Neuron (in vitro differentiated cells): Measurements from ENCODE around the gene IRF9.
A peak's percentile ranks its signal among the peaks of the same experiment; 100 is the strongest.

ENCODE experiments used
- H2AFZ ChIP-seq: one replicate; pipeline ENCODE4 v1.6.1; 2013; ENCODE audit warnings: low read depth, mild to moderate bottlenecking, inconsistent platforms, low read length, moderate library complexity
- H3K27me3 ChIP-seq: one replicate; pipeline ENCODE4 v1.6.1; 2013; ENCODE audit warnings: low read length; ENCODE audit not compliant: insufficient read depth
- H3K36me3 ChIP-seq: one replicate; pipeline ENCODE4 v1.6.1; 2013; ENCODE audit warnings: low read length; ENCODE audit not compliant: insufficient read depth
- H3K4me1 ChIP-seq: one replicate; pipeline ENCODE4 v1.6.1; 2013; ENCODE audit warnings: low read length; ENCODE audit not compliant: insufficient read depth
- H3K4me3 ChIP-seq: 2 replicates; pipeline ENCODE4 v1.5.1; 2013; ENCODE audit warnings: mild to moderate bottlenecking, low read length, moderate library complexity
- H3K9me3 ChIP-seq: one replicate; pipeline ENCODE4 v1.6.1; 2013; ENCODE audit warnings: low read length

Gene IRF9

GRCh38 chr14:24204163-24205146, 43.4 kb downstream of the IRF9 start:
- H3K9me3 ChIP-seq: peaks cover 4% of the 10 kb centered on the region
- no peak overlapping the region for H2AFZ ChIP-seq
- H3K4me3 ChIP-seq: no peak overlapping the region
- peaks cover 56% of the 10 kb centered on the region for H3K36me3 ChIP-seq
- no peaks in the 10 kb centered on the region for H3K4me1 ChIP-seq
- H3K27me3 ChIP-seq: no peaks in the 10 kb centered on the region

GRCh38 chr14:24206260-24207103, 45.4 kb downstream of the IRF9 start:
- Histone ChIP-seq H2AFZ (no peak overlapping the region), H3K27me3 (no peaks in the 10 kb centered on the region), H3K36me3 (peaks cover 69% of the 10 kb centered on the region), H3K4me1 (no peaks in the 10 kb centered on the region), H3K4me3 (no peak overlapping the region), H3K9me3 (peaks cover 3% of the 10 kb centered on the region)

DNA sequence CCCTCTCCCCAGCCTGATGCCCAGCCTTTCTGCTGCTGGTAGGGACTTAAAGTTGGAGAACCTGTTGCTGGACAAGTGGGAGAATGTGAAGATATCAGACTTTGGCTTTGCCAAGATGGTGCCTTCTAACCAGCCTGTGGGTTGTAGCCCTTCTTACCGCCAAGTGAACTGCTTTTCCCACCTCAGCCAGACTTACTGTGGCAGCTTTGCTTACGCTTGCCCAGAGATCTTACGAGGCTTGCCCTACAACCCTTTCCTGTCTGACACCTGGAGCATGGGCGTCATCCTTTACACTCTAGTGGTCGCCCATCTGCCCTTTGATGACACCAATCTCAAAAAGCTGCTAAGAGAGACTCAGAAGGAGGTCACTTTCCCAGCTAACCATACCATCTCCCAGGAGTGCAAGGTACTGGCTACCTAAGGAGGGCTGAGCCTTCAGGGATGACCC, 46.1 kb downstream of the IRF9 start:
- no peak overlapping the region for H2AFZ ChIP-seq
- H3K36me3 ChIP-seq: peaks cover 70% of the 10 kb centered on the region
- H3K9me3 ChIP-seq: no peaks in the 10 kb centered on the region
- H3K4me3 ChIP-seq: no peak overlapping the region
- no peaks in the 10 kb centered on the region for H3K4me1 ChIP-seq
- H3K27me3 ChIP-seq: no peaks in the 10 kb centered on the region

GRCh38 chr14:24207625-24208024, 46.6 kb downstream of the IRF9 start:
- H2AFZ ChIP-seq: no peak overlapping the region
- H3K27me3 ChIP-seq: no peaks in the 10 kb centered on the region
- peaks cover 70% of the 10 kb centered on the region for H3K36me3 ChIP-seq
- H3K4me1 ChIP-seq: peaks cover 4% of the 10 kb centered on the region
- H3K9me3 ChIP-seq: no peaks in the 10 kb centered on the region
- H3K4me3 ChIP-seq: no peak overlapping the region

DNA sequence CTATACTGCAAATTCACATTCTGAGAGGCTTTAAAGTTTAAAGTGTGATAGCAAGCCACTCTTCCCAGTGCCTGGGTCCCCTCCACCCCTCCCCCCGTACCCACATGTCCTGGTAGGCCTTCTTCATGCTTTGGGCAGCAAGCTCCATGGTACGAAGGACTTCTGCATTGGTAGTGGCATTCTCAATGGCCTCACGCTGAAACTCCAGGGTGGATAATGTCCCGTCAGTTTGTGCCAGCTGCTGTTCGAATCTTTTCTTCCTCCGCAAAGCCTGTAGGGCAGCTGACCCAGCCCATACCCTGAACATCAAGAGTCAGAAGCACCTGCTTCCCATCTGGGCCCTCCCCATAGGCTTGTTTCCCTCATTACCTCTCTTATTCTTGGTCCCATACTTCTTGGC, 50.2 kb downstream of the IRF9 start:
- H3K4me1 ChIP-seq: peaks cover 18% of the 10 kb centered on the region
- H3K36me3 ChIP-seq: peaks cover 47% of the 10 kb centered on the region
- no peak overlapping the region for H2AFZ ChIP-seq
- no peak overlapping the region for H3K4me3 ChIP-seq
- no peaks in the 10 kb centered on the region for H3K27me3 ChIP-seq
- no peaks in the 10 kb centered on the region for H3K9me3 ChIP-seq

DNA sequence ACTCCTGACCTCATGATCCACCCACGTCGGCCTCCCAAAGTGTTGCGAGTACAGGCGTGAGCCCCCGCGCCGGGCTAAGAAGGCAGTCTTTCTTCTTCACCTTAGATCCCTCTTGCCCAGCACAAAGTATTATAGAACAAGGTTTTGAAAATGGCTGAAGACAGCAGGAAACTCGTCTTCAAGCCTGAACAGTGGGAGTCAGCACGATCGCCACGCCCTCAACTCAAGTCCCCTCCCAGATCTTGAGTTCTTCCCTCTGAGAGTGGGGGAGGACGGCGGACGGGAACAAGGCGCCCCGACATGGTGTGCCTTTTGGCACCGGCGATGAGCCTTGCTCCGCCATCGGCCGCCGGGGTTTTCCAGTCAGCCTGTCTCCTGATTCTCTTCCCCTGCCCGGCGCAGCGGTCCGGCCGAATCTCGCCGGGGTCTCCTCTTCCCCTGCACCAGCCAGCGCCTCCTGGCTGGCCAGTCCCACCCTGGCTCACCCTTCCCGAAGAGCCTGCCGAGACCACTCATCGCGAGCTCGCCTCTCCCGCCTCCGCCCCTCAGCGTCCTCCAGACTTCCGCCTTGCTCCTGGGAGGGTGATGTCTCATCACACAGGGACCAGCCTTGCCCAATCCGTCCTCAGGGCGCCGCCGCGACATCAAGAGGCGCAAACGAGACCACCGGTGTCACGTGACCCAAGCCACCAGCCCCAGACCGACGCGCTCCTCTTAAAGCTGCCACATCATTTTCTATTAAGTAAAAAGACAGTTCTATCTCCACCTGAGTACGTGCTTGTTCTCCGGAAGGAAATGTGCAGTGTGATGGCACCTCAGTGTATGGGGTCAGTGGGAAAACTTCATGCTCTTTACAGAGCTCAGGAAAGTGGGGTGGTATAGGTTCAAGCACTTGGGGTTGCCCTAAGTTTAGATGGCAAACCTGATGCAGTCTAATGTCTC, 52.1 kb downstream of the IRF9 start, which contains the start of gene CHMP4A:
CHMP4A (minus strand) TSS at position 565 of the 942 bp plus-strand sequence; CDS start at position 516, 49 bp downstream.
- peaks cover 35% of the 10 kb centered on the region for H3K36me3 ChIP-seq
- H2AFZ ChIP-seq: peak within 1 kb of the TSS; percentile 21
- H3K9me3 ChIP-seq: no peaks in the 10 kb centered on the region
- H3K27me3 ChIP-seq: no peaks in the 10 kb centered on the region
- H3K4me3 ChIP-seq: peak within 1 kb of the TSS; percentile 78
- peaks cover 20% of the 10 kb centered on the region for H3K4me1 ChIP-seq

DNA sequence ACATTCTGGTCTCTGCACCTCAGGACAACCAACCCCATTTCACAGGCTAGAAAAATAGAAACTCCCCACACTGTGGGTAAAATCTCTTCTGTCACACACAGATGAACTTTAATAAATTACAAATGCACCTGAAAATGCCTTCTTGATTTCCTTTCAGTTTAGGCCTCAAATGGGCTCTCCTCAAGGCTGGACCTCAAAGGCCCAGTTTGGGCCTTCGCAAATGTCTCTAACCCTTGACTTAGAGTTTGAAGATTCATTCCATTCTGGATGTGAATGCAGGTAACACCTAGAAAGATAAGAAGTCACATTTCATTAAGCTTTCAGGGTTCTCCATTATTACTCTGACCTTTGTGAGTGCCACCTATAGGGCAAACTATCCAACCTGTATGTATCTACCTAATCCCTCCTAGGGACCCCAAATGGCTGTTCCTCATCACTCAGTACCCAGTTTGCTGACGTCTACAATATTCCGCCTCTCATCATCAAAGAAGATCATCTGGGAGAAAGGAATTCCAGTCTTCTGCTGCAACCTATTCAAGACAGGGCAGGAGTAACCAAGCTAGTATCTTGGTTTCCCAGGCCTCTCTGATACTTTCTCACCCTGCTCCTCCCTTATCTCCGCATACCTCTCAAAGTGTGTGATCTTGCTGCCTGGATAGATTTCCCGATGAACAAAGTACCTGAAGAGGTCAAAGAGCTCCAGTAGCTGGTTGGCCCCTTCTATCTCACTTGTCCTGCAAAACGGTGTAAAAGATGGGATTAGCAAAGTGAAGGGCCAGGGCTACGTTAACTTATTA, 53.0 kb downstream of the IRF9 start:
- peaks cover 30% of the 10 kb centered on the region for H3K36me3 ChIP-seq
- no peaks in the 10 kb centered on the region for H3K9me3 ChIP-seq
- peaks cover 20% of the 10 kb centered on the region for H3K4me1 ChIP-seq
- H2AFZ ChIP-seq: no peak overlapping the region
- H3K4me3 ChIP-seq: peak overlapping the region; percentile 78
- no peaks in the 10 kb centered on the region for H3K27me3 ChIP-seq

DNA sequence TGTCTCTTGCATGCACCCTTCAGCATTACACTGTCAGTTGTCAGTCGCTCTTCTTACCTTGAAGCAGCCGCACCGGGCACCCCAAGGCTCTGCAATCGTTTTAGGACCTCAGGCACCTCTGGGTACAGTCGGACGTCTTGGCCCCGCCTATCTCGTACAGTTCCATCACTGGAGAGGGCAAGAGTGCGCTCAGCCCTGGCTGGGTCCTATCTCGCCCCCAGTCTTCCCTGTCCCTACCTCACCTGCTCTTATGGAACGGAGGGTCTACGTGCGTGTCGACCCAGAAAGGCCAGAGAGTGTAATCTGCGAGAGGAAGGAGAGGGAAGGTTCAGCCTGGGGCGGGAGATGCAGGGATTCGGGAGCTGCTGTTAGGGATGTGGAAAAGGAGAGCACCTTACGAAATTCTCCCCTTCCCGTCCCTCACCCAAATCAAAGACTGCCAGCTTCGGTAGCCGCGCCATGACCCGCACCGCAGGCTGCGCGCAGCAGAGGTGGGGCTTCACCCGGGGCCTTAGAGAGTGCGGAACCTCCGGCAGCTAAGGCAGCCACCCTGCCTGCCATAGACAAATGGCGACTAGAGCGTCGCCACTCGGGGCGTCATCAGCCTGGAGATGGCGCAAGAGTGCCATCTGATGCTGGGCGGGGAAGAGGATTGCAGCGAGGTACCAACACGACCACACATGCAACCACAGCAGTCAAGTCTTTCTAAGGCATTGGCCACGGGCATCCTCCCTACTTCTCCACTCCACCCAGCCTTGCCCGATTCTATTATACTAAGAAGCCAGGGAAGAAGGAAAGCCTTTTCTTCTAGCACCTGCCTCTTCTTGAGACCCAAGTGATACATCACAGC, 54.7 kb downstream of the IRF9 start, which contains the start of gene MDP1:
MDP1 (minus strand) TSS at position 572 of the 850 bp plus-strand sequence; CDS start at position 461, 111 bp downstream.
- Histone ChIP-seq H3K4me1 (peaks cover 20% of the 10 kb centered on the region), H3K27me3 (no peaks in the 10 kb centered on the region), H2AFZ (peak within 1 kb of the TSS; percentile 7), H3K4me3 (peak within 1 kb of the TSS; percentile 73), H3K36me3 (peaks cover 14% of the 10 kb centered on the region), H3K9me3 (no peaks in the 10 kb centered on the region)
